ENCODE measurements around the gene ME2.
"Not testable (repeated sequence)": the region's sequence is repeated elsewhere in the genome, so short reads cannot be mapped to it uniquely, and the experiment has no call there.

ME2 gene

GRCh38 chr18:50987261-50987660, 108.3 kb downstream of the ME2 start:
- no peak for DNase-seq (ENCODE audit: low read depth)
- TF ChIP-seq CTCF (conservative IDR thresholded peaks at IDR 0.05; ENCODE audit: low read depth, low read length): no peak
- no peak overlapping the region for H3K4me3 ChIP-seq (ENCODE audit: low read length)

GRCh38 chr18:50989711-50990110, 110.8 kb downstream of the ME2 start:
- no peak for TF ChIP-seq CTCF (conservative IDR thresholded peaks at IDR 0.05; ENCODE audit: low read depth, low read length)
- H3K4me3 ChIP-seq (ENCODE audit: low read length): no peak overlapping the region
- no peak for DNase-seq (ENCODE audit: low read depth)

- no peak overlapping the region for H3K4me3 ChIP-seq (ENCODE audit: low read length)
- no peak for TF ChIP-seq CTCF (conservative IDR thresholded peaks at IDR 0.05; ENCODE audit: low read depth, low read length)
- no peak for DNase-seq (ENCODE audit: low read depth)
These were observed 113.4 kb downstream of the ME2 start for GRCh38 chr18:50992351-50992762.

GRCh38 chr18:50994031-50994430, 115.1 kb downstream of the ME2 start:
- no peak for TF ChIP-seq CTCF (conservative IDR thresholded peaks at IDR 0.05; ENCODE audit: low read depth, low read length)
- no peak overlapping the region for H3K4me3 ChIP-seq (ENCODE audit: low read length)
- no peak for DNase-seq (ENCODE audit: low read depth)

GRCh38 chr18:51003174-51003573, 124.3 kb downstream of the ME2 start:
- not testable (repeated sequence) for H3K4me3 ChIP-seq (ENCODE audit: low read length)

More at GRCh38 chr18:51003174-51003573, 124.3 kb downstream of the ME2 start:
- not testable (repeated sequence) for DNase-seq (ENCODE audit: low read depth)

Measured in retinal pigment epithelial cell (primary cell).